WTC11 (cell line): ENCODE results near the gene TDRD15.

Source experiments
- CREB1 ChIP-seq: sonication (generic); formaldehyde crosslinking; IDR thresholded peaks from 2 replicates; pipeline ENCODE4 v1.8.0; 2023; ENCODE audit warnings: mild to moderate bottlenecking, missing genetic modification reagents
- CREM ChIP-seq: sonication (generic); formaldehyde crosslinking; IDR thresholded peaks from 2 replicates; pipeline ENCODE4 v1.8.1; 2022; ENCODE audit warnings: mild to moderate bottlenecking, missing genetic modification reagents, moderate library complexity
- JUN ChIP-seq: sonication (generic); formaldehyde crosslinking; IDR thresholded peaks from 2 replicates; pipeline ENCODE4 v1.8.0; 2023; ENCODE audit warnings: mild to moderate bottlenecking, missing genetic modification reagents
- KAT7 ChIP-seq: sonication (generic); formaldehyde crosslinking; IDR thresholded peaks from 2 replicates; pipeline ENCODE4 v1.8.1; 2023; ENCODE audit warnings: missing genetic modification reagents, mild to moderate bottlenecking, borderline replicate concordance
- NFYB ChIP-seq: sonication (generic); formaldehyde crosslinking; conservative IDR thresholded peaks from 2 replicates; pipeline ENCODE4 v1.8.0; 2022; ENCODE audit warnings: low read depth, missing genetic modification reagents
- SMAD3 ChIP-seq: sonication (generic); formaldehyde crosslinking; IDR thresholded peaks from 2 replicates; pipeline ENCODE4 v1.8.0; 2022; ENCODE audit warnings: missing genetic modification reagents, mild to moderate bottlenecking, borderline replicate concordance
- TEAD4 ChIP-seq: sonication (generic); formaldehyde crosslinking; IDR thresholded peaks from 2 replicates; pipeline ENCODE4 v1.8.0; 2022; ENCODE audit warnings: mild to moderate bottlenecking, missing genetic modification reagents
- ZNF232 ChIP-seq: sonication (generic); formaldehyde crosslinking; IDR thresholded peaks from 2 replicates; pipeline ENCODE4 v1.8.0; 2022; ENCODE audit warnings: mild to moderate bottlenecking, missing genetic modification reagents
- TF ChIP-seq, protein P1 (sequence below): fragments of 200-600 bp; IDR thresholded peaks from 2 replicates; pipeline ENCODE4 v1.8.0; 2022; ENCODE audit warnings: antibody characterized with exemption
- TF ChIP-seq, protein P2 (sequence below): sonication (generic); formaldehyde crosslinking; IDR thresholded peaks from 2 replicates; pipeline ENCODE4 v1.8.0; 2022; ENCODE audit warnings: mild to moderate bottlenecking, missing genetic modification reagents
- TF ChIP-seq, protein P3 (sequence below): sonication (generic); formaldehyde crosslinking; IDR thresholded peaks from 2 replicates; pipeline ENCODE4 v1.8.1; 2023; ENCODE audit warnings: mild to moderate bottlenecking, missing genetic modification reagents, moderate library complexity

DNA sequence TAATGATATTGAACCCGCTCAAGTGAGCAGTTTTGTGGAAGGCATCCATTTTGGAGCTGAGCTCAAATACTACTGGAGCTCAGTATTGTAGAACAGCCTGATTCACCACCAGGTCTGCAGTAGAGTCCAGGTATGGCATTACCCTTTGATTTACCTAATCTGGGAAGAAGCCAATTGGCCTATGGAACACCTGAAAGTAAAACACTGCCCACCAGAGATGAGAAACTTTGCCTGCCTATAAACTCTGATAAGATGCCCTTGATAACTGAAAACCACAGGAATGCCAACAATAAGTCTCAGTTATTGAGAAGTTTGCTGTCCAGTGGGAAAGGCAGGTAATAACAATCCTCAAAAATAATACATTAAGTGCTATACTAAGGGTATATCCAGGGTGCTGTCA, 25.5 kb upstream of the TDRD15 start:
- TF ChIP-seq, protein P1, sequence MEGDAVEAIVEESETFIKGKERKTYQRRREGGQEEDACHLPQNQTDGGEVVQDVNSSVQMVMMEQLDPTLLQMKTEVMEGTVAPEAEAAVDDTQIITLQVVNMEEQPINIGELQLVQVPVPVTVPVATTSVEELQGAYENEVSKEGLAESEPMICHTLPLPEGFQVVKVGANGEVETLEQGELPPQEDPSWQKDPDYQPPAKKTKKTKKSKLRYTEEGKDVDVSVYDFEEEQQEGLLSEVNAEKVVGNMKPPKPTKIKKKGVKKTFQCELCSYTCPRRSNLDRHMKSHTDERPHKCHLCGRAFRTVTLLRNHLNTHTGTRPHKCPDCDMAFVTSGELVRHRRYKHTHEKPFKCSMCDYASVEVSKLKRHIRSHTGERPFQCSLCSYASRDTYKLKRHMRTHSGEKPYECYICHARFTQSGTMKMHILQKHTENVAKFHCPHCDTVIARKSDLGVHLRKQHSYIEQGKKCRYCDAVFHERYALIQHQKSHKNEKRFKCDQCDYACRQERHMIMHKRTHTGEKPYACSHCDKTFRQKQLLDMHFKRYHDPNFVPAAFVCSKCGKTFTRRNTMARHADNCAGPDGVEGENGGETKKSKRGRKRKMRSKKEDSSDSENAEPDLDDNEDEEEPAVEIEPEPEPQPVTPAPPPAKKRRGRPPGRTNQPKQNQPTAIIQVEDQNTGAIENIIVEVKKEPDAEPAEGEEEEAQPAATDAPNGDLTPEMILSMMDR: no peak
- TF ChIP-seq, protein P2, sequence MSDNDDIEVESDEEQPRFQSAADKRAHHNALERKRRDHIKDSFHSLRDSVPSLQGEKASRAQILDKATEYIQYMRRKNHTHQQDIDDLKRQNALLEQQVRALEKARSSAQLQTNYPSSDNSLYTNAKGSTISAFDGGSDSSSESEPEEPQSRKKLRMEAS (CRISPR knock-in tag): no peak
- TF ChIP-seq CREM (CRISPR knock-in tag): no peak
- no peak for TF ChIP-seq JUN
- TF ChIP-seq NFYB (CRISPR knock-in tag): no peak
- no peak for TF ChIP-seq ZNF232 (CRISPR knock-in tag)
- no peak for TF ChIP-seq TEAD4
- TF ChIP-seq, protein P3, sequence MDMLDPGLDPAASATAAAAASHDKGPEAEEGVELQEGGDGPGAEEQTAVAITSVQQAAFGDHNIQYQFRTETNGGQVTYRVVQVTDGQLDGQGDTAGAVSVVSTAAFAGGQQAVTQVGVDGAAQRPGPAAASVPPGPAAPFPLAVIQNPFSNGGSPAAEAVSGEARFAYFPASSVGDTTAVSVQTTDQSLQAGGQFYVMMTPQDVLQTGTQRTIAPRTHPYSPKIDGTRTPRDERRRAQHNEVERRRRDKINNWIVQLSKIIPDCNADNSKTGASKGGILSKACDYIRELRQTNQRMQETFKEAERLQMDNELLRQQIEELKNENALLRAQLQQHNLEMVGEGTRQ (CRISPR knock-in tag): no peak
- no peak for TF ChIP-seq SMAD3
- TF ChIP-seq CREB1 (CRISPR knock-in tag): no peak
- TF ChIP-seq KAT7 (CRISPR knock-in tag): no peak
